Stomach (tissue), 4 donors: ENCODE data around the gene ARID1B.

ENCODE experiments used
- CTCF ChIP-seq, 7 experiments: fragments of 450-650 bp in 4 of 7; fragments of 200-600 bp in 3 of 7; sonication (generic) in 3 of 7; IDR thresholded peaks; one replicate each; pipeline ENCODE4 v1.5.1; 2016 to 2019; ENCODE audit warnings: antibody characterized with exemption in 7 of 7, control low read depth in 2 of 7, mild to moderate bottlenecking in 1 of 7
- POLR2A ChIP-seq, 4 donors: fragments of 450-650 bp; IDR thresholded peaks; one replicate each; pipeline ENCODE4 v1.6.1; 2016; ENCODE audit warnings: antibody characterized with exemption in 4 of 4, control low read depth in 2 of 4, mild to moderate bottlenecking in 1 of 4, moderate library complexity in 1 of 4
- POLR2AphosphoS5 ChIP-seq, 3 donors: sonication (generic); formaldehyde crosslinking; IDR thresholded peaks; one replicate each; pipeline ENCODE4 v1.6.1; 2016; ENCODE audit warnings: antibody characterized with exemption in 3 of 3

GRCh38 chr6:156859686-156860085 is 82.5 kb downstream of the ARID1B start:
- TF ChIP-seq CTCF (IDR thresholded peaks at IDR 0.05) (no peak), POLR2A (IDR thresholded peaks at IDR 0.05) (no peak), POLR2AphosphoS5 (IDR thresholded peaks at IDR 0.05) (no peak)
